Measurements from ENCODE around the gene VSTM2L.

Gene VSTM2L

DNA sequence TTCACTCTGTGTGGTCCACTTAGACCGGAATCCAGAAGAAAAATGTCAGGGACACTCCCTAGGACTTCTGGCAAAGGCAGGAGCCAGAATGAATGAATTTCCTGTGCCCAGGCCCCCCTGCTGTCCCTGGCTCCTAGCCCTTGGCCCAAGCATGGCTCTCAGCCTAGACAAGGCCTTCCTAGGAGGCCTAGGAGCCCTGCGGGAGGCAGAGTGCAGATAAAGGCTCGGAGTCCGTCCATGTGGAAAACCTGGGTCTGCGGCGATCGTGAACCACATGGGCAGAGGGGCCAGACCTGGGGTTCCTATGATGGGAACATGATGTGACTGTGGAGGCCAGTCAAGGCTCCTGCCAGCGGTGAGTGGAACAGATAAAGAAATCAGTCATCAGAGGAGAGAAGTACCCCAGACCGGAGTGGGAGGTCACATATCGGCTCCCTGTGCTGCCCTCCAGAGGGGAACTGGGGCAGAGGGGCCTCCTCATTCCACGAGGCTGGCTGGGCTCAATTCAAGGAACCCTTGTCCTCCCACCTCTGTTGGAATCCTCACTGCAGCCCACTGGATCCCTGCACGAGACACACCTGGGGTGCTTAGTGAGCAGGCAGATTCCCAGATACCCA, 5.9 kb upstream of the VSTM2L start:
- no peaks in the 10 kb centered on the region for H3K79me2 ChIP-seq (ENCODE audit: insufficient read depth, low read length)
- TF ChIP-seq EZH2 (IDR thresholded peaks at IDR 0.05; ENCODE audit: borderline replicate concordance, low read depth, low read length, severe bottlenecking) (no peak), CTCF (IDR thresholded peaks at IDR 0.05; ENCODE audit: borderline replicate concordance, extremely low read depth, low read length, poor library complexity, severe bottlenecking) (peak; percentile 39)
- H3K36me3 ChIP-seq (ENCODE audit: insufficient read depth, low read length): no peaks in the 10 kb centered on the region
- H3K4me1 ChIP-seq (ENCODE audit: insufficient read depth, low read length): no peaks in the 10 kb centered on the region
- no peak overlapping the region for H3K4me2 ChIP-seq (ENCODE audit: insufficient read depth, low read length)
- no peak overlapping the region for H3K9ac ChIP-seq (ENCODE audit: low read depth, low read length)
- DNase-seq (no peak), ATAC-seq (ENCODE audit: insufficient read depth, low read depth) (no peak)
- H3K27ac ChIP-seq (ENCODE audit: low read length): no peak overlapping the region
- H2AFZ ChIP-seq (ENCODE audit: low read depth, low read length): no peak overlapping the region
- no peak overlapping the region for H3K4me3 ChIP-seq (ENCODE audit: low read depth in 1 of 2, low read length in 2 of 2)
- no peaks in the 10 kb centered on the region for H3K9me3 ChIP-seq (ENCODE audit: insufficient read depth, low read length, severe bottlenecking)
- H3K27me3 ChIP-seq (ENCODE audit: insufficient read depth, low read length, poor library complexity): no peaks in the 10 kb centered on the region
- H4K20me1 ChIP-seq (ENCODE audit: insufficient read depth, low read length): peaks cover 20% of the 10 kb centered on the region

DNA sequence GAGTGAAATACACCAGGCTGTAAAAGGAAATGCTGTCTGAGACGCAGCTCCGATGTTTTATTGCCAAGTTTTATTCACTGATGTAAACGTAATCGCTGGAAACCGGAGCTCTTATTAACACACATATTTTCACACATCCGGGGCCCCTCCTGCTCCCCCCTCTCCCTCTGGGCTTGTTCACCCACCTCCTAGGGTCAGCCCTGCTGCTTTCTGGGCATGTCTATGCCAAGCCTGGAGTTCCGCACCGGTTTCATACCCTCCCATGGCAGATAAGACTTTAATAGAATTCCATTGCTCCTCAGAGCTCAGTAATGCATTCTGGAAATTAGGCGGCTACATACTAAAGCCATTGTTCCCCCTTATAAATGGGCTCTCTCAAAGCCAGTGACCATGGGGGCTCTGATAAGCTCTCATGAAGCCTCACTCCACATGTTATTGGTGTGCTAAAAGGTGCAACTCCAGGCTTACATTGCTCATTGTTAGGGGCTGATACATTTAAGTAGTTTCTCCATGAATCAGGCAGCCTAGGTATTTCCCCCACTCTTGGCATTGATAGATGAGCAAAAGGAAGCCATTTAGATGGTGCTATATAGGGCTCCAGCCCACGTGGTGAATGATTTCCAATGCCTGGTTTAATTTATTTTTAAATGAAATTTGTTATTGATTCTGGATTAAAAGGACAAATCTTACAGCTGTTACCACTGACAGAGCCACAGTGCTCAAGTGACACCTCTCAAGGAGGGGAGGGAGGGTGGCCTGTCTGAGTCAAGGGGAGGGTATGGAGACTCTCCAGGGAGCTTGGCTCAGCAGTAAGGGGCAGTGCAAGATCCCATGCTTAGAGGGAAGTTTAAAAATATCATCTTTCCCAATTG, 4.5 kb upstream of the VSTM2L start:
- H3K9me3 ChIP-seq (ENCODE audit: insufficient read depth, low read length, severe bottlenecking): no peaks in the 10 kb centered on the region
- H3K4me1 ChIP-seq (ENCODE audit: insufficient read depth, low read length): no peaks in the 10 kb centered on the region
- TF ChIP-seq EZH2 (IDR thresholded peaks at IDR 0.05; ENCODE audit: borderline replicate concordance, low read depth, low read length, severe bottlenecking): no peak
- no peak for TF ChIP-seq CTCF (IDR thresholded peaks at IDR 0.05; ENCODE audit: borderline replicate concordance, extremely low read depth, low read length, poor library complexity, severe bottlenecking)
- no peak overlapping the region for H2AFZ ChIP-seq (ENCODE audit: low read depth, low read length)
- H3K4me3 ChIP-seq (ENCODE audit: low read depth in 1 of 2, low read length in 2 of 2): no peak overlapping the region
- no peak overlapping the region for H3K4me2 ChIP-seq (ENCODE audit: insufficient read depth, low read length)
- no peak for DNase-seq
- H3K36me3 ChIP-seq (ENCODE audit: insufficient read depth, low read length): no peaks in the 10 kb centered on the region
- ATAC-seq (ENCODE audit: insufficient read depth, low read depth): no peak
- H4K20me1 ChIP-seq (ENCODE audit: insufficient read depth, low read length): peaks cover 22% of the 10 kb centered on the region
- H3K9ac ChIP-seq (ENCODE audit: low read depth, low read length): no peak overlapping the region
- H3K27me3 ChIP-seq (ENCODE audit: insufficient read depth, low read length, poor library complexity): no peaks in the 10 kb centered on the region
- H3K79me2 ChIP-seq (ENCODE audit: insufficient read depth, low read length): no peaks in the 10 kb centered on the region
- no peak overlapping the region for H3K27ac ChIP-seq (ENCODE audit: low read length)

DNA sequence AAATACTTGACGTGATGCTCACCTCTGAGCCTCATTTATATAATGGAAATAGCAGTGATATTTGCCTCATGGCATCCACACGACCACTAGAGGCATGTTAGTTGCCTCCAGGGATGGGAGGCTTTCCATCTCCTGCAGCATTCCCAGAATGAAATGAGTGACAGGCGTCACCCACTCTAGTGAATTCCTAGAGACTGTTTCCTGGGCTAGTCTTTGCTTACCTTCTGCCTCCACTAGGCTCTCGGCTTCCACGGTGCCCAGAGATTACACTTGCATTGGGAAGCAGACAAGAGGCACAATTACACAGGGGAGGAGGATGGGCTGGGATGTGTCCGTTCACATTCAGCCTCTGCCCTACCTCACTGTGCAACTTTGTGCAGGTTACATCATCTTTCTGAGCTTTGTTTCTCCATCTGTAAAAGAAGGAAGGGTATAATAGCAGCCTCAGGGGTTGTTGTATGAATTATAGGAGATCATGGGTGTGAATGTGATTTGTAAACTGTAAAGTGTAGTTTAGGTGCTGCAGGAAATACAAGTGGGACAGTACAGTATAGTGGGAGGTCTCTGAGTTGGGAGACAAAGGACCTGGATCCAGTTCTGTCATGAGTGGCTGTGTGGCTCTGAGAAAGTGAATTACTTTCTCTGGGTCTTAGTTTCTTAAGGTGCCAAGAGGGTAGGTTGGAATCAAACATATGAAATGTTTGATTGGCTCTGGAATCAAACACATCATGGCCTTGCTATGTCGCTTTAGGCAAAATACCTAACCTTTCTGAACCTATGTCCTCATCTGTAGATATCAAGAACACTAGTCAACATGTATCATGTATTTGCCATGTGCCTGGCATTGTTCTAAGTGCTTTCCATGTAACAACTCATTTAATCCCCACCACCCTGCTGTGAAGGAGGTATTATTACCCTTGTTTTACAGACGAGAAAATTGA, 3.6 kb upstream of the VSTM2L start:
- no peak for TF ChIP-seq EZH2 (IDR thresholded peaks at IDR 0.05; ENCODE audit: borderline replicate concordance, low read depth, low read length, severe bottlenecking)
- TF ChIP-seq CTCF (IDR thresholded peaks at IDR 0.05; ENCODE audit: borderline replicate concordance, extremely low read depth, low read length, poor library complexity, severe bottlenecking): no peak
- Histone ChIP-seq H3K4me1 (ENCODE audit: insufficient read depth, low read length) (no peaks in the 10 kb centered on the region), H3K4me2 (ENCODE audit: insufficient read depth, low read length) (no peak overlapping the region), H2AFZ (ENCODE audit: low read depth, low read length) (no peak overlapping the region), H3K79me2 (ENCODE audit: insufficient read depth, low read length) (no peaks in the 10 kb centered on the region), H3K27ac (ENCODE audit: low read length) (no peak overlapping the region), H3K9ac (ENCODE audit: low read depth, low read length) (no peak overlapping the region), H3K9me3 (ENCODE audit: insufficient read depth, low read length, severe bottlenecking) (no peaks in the 10 kb centered on the region), H3K4me3 (ENCODE audit: low read depth in 1 of 2, low read length in 2 of 2) (no peak overlapping the region), H3K27me3 (ENCODE audit: insufficient read depth, low read length, poor library complexity) (no peaks in the 10 kb centered on the region), H4K20me1 (ENCODE audit: insufficient read depth, low read length) (peaks cover 29% of the 10 kb centered on the region), H3K36me3 (ENCODE audit: insufficient read depth, low read length) (no peaks in the 10 kb centered on the region)
- DNase-seq (no peak), ATAC-seq (ENCODE audit: insufficient read depth, low read depth) (no peak)

All from DND-41 (cell line).